ENCODE data around the gene TMEM134. TPM values are rescaled to one million over a fixed set of nuclear protein-coding genes. Genes with fewer than 3 reads are reported as not detected.

Gene TMEM134
- total RNA-seq, 1 donor from 2014 or later = 62.0 TPM

DNA sequence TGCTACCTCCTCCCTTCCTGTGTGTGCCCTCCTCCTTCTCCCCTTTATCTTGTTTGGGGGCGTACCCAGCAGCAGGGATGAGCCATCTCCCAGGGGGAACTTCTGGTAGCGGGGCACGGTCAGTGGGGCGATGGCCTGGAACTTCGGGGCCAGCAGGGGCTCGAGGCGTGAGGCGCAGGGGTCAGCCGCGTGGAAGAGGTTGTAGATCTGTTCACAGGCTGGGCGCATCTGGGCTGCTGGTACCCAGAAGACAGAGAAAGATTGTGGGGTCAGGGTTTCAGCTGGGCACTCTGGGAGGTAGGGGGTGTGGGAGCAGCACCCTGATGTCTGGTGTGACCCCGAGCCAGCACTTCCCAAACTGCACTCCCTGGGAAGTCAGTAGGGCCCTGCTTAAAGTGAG is 27.1 kb upstream of the TMEM134 start:
- Mint-ChIP-seq H3K27ac (no peak overlapping the region), H3K4me1 (ENCODE audit: low read depth) (peaks cover 7% of the 10 kb centered on the region)
- intact Hi-C loops (cut with micrococcal nuclease) = no loop called here

GRCh38 chr11:67495234-67496005 is 26.4 kb upstream of the TMEM134 start:
- H3K27ac Mint-ChIP-seq = no peak overlapping the region
- H3K9me3 Mint-ChIP-seq = no peaks in the 10 kb centered on the region
- intact Hi-C loops (cut with micrococcal nuclease) = no loop called here
- H3K4me3 Mint-ChIP-seq (ENCODE audit: low read depth) = no peak overlapping the region
- peaks cover 51% of the 10 kb centered on the region for H3K36me3 Mint-ChIP-seq (ENCODE audit: low read depth)
- DNase-seq (ENCODE audit: low spot score) = no peak
- no peaks in the 10 kb centered on the region for H3K27me3 Mint-ChIP-seq (ENCODE audit: low read depth)
- H3K4me1 Mint-ChIP-seq (ENCODE audit: low read depth) = no peaks in the 10 kb centered on the region

More for the DNA sequence above, 27.1 kb upstream of the TMEM134 start:
- Mint-ChIP-seq H3K4me3 (ENCODE audit: low read depth) (no peak overlapping the region), H3K9me3 (no peaks in the 10 kb centered on the region), H3K36me3 (ENCODE audit: low read depth) (peaks cover 54% of the 10 kb centered on the region), H3K27me3 (ENCODE audit: low read depth) (no peaks in the 10 kb centered on the region)
- no peak for DNase-seq (ENCODE audit: low spot score)

- Mint-ChIP-seq H3K27me3 (ENCODE audit: low read depth) (no peaks in the 10 kb centered on the region), H3K4me3 (ENCODE audit: low read depth) (no peak overlapping the region), H3K27ac (no peak overlapping the region), H3K36me3 (ENCODE audit: low read depth) (peaks cover 53% of the 10 kb centered on the region), H3K9me3 (no peaks in the 10 kb centered on the region), H3K4me1 (ENCODE audit: low read depth) (peaks cover 3% of the 10 kb centered on the region)
- DNase-seq (ENCODE audit: low spot score) = no peak
- intact Hi-C loops (cut with micrococcal nuclease) = no loop called here
Observed at GRCh38 chr11:67494371-67495233, 25.6 kb upstream of the TMEM134 start.

DNA sequence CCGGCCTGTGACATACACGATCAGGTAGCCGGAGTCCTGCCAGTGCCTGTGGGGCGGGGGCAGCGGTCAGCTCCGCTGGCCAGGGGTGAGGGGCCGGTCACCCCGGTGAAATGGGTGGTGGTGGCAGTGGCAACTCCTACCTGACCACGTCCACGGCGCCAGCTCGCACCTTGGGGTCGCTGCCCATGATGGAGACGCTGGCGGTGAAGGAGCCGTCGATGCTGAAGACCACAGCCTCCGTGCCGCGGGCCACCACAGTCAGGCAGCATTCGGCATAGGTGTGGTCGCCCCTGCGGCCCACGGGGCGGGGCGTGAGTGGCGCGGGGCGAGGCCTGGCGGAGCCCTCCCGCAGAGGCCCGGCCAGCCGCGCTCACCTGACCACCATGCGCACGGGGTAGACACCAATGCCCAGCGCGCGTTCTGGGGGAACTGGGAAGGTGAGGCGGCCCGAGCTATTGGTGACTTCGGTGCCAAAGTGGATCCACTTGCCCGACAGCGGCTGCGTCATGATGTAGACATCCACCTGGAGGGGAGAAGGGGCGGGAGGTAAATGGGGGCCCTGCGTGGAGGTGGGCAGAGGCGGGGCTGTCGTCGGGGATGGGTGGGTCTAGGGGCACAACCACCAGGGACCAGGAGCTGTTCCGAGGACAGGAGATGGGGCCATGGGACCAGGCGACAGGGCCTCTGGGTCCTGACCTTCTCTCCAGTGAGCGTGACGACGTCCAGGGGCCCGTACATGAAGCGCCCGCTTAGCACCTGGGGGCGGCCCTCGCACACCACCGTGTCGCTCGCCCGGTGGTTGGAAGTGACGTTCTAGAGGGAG is 24.7 kb upstream of the TMEM134 start:
- intact Hi-C loops (cut with micrococcal nuclease) = no loop called here
- DNase-seq (ENCODE audit: low spot score) = no peak
- no peaks in the 10 kb centered on the region for H3K27me3 Mint-ChIP-seq (ENCODE audit: low read depth)
- H3K9me3 Mint-ChIP-seq = no peaks in the 10 kb centered on the region
- H3K36me3 Mint-ChIP-seq (ENCODE audit: low read depth) = peaks cover 50% of the 10 kb centered on the region
- H3K4me1 Mint-ChIP-seq (ENCODE audit: low read depth) = peaks cover 6% of the 10 kb centered on the region
- H3K27ac Mint-ChIP-seq = no peak overlapping the region
- H3K4me3 Mint-ChIP-seq (ENCODE audit: low read depth) = no peak overlapping the region

DNA sequence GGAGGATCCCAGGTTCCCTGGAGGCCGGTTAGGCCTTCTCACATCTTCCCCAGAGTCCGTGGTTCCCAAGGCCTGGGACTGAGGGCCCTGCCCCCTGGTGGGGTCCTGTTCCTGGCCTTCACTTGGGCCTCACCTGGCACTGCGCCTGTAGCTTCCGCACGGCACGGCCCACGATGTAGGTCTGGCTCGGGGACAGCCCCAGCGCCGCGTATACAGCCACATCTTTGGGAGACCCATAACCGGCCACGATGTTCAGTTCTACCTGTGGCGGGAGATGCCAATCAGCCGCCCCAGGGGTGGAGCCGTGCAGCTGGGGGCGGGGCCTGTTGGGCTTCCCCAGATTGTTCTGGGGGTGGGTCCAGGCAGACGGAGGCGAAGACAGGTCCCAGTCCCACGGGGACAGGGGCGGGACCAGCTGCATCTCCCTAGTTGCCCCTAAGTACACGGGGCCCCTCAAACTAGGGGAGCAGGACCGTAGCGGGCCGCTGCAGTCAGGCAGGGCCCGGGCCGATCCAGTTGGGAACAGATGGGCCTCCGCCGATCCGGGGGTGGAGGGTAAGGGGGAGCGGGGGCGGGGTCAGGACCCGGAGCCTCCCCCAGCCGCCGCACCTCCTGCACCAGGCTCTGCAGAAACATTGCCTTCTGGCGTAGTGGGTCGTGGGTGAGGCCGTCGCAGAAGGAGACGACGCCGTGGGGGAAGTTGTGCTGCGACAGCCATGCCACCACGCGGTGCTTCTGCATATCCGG is 23.9 kb upstream of the TMEM134 start:
- Mint-ChIP-seq H3K27me3 (ENCODE audit: low read depth) (no peaks in the 10 kb centered on the region), H3K4me1 (ENCODE audit: low read depth) (peaks cover 13% of the 10 kb centered on the region), H3K4me3 (ENCODE audit: low read depth) (no peak overlapping the region), H3K27ac (no peak overlapping the region), H3K9me3 (no peaks in the 10 kb centered on the region), H3K36me3 (ENCODE audit: low read depth) (peaks cover 52% of the 10 kb centered on the region)
- intact Hi-C loops (cut with micrococcal nuclease) = no loop called here
- DNase-seq (ENCODE audit: low spot score) = no peak

- H3K4me1 Mint-ChIP-seq (ENCODE audit: low read depth) = peaks cover 20% of the 10 kb centered on the region
- peaks cover 54% of the 10 kb centered on the region for H3K36me3 Mint-ChIP-seq (ENCODE audit: low read depth)
Observed at GRCh38 chr11:67492069-67492727, 23.1 kb upstream of the TMEM134 start.

GRCh38 chr11:67491276-67492068 is 22.4 kb upstream of the TMEM134 start:
- Mint-ChIP-seq H3K27ac (no peak overlapping the region), H3K27me3 (ENCODE audit: low read depth) (no peaks in the 10 kb centered on the region), H3K36me3 (ENCODE audit: low read depth) (peaks cover 61% of the 10 kb centered on the region), H3K4me1 (ENCODE audit: low read depth) (peaks cover 27% of the 10 kb centered on the region), H3K4me3 (ENCODE audit: low read depth) (no peak overlapping the region), H3K9me3 (no peaks in the 10 kb centered on the region)
- DNase-seq (ENCODE audit: low spot score) = no peak
- intact Hi-C loops (cut with micrococcal nuclease) = no loop called here

More at GRCh38 chr11:67492069-67492727, 23.1 kb upstream of the TMEM134 start:
- Mint-ChIP-seq H3K4me3 (ENCODE audit: low read depth) (no peak overlapping the region), H3K27ac (no peak overlapping the region), H3K9me3 (no peaks in the 10 kb centered on the region), H3K27me3 (ENCODE audit: low read depth) (no peaks in the 10 kb centered on the region)
- no peak for DNase-seq (ENCODE audit: low spot score)
- intact Hi-C loops (cut with micrococcal nuclease) = no loop called here

DNA sequence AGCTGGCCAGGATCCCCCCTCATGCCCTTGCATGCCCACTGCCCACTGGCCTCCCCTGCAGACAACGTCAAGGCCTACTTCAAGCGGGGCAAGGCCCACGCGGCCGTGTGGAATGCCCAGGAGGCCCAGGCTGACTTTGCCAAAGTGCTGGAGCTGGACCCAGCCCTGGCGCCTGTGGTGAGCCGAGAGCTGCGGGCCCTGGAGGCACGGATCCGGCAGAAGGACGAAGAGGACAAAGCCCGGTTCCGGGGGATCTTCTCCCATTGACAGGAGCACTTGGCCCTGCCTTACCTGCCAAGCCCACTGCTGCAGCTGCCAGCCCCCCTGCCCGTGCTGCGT is 21.6 kb upstream of the TMEM134 start:
- intact Hi-C loops (cut with micrococcal nuclease) = no loop called here
- H3K27ac Mint-ChIP-seq = peak overlapping the region; percentile 55
- H3K36me3 Mint-ChIP-seq (ENCODE audit: low read depth) = peaks cover 63% of the 10 kb centered on the region

GRCh38 chr11:67489885-67490726 is 21.1 kb upstream of the TMEM134 start:
- H3K36me3 Mint-ChIP-seq (ENCODE audit: low read depth) = peaks cover 60% of the 10 kb centered on the region
- peaks cover 36% of the 10 kb centered on the region for H3K4me1 Mint-ChIP-seq (ENCODE audit: low read depth)
- H3K4me3 Mint-ChIP-seq (ENCODE audit: low read depth) = no peak overlapping the region
- no peaks in the 10 kb centered on the region for H3K9me3 Mint-ChIP-seq
- peak overlapping the region; percentile 77 for H3K27ac Mint-ChIP-seq
- intact Hi-C loops (cut with micrococcal nuclease) = loop anchor here (10.0 kb wide), 1 partner anchor 125 kb away; no protein-coding TSS in a partner anchor
- no peak for DNase-seq (ENCODE audit: low spot score)
- H3K27me3 Mint-ChIP-seq (ENCODE audit: low read depth) = no peaks in the 10 kb centered on the region

More for the DNA sequence above, 21.6 kb upstream of the TMEM134 start:
- H3K27me3 Mint-ChIP-seq (ENCODE audit: low read depth) = no peaks in the 10 kb centered on the region
- no peak overlapping the region for H3K4me3 Mint-ChIP-seq (ENCODE audit: low read depth)
- H3K9me3 Mint-ChIP-seq = no peaks in the 10 kb centered on the region
- H3K4me1 Mint-ChIP-seq (ENCODE audit: low read depth) = peaks cover 35% of the 10 kb centered on the region
- DNase-seq (ENCODE audit: low spot score) = no peak

- Mint-ChIP-seq H3K27ac (peak overlapping the region; percentile 77), H3K4me3 (ENCODE audit: low read depth) (no peak overlapping the region), H3K4me1 (ENCODE audit: low read depth) (peaks cover 44% of the 10 kb centered on the region), H3K27me3 (ENCODE audit: low read depth) (no peaks in the 10 kb centered on the region), H3K36me3 (ENCODE audit: low read depth) (peaks cover 61% of the 10 kb centered on the region), H3K9me3 (no peaks in the 10 kb centered on the region)
- no peak for DNase-seq (ENCODE audit: low spot score)
- intact Hi-C loops (cut with micrococcal nuclease) = loop anchor here (10.0 kb wide), 1 partner anchor 125 kb away; no protein-coding TSS in a partner anchor
Observed at GRCh38 chr11:67489203-67489884, 20.3 kb upstream of the TMEM134 start.

All from activated T-helper 2 cell treated with anti-CD3 and anti-CD28 coated beads, Interferon-gamma antibody, Interleukin-2, Interleukin-4, amounts not matched to agents 10 μg/mL and 5 μg/mL and 100 μg/mL, durations not matched to agents 14 hours and 24 hours and 36 hours (primary cell).